ENCODE measurements around the gene MRPL28.
"Not testable (repeated sequence)": the region's sequence is repeated elsewhere in the genome, so short reads cannot be mapped to it uniquely, and the experiment has no call there.

MRPL28 gene

DNA sequence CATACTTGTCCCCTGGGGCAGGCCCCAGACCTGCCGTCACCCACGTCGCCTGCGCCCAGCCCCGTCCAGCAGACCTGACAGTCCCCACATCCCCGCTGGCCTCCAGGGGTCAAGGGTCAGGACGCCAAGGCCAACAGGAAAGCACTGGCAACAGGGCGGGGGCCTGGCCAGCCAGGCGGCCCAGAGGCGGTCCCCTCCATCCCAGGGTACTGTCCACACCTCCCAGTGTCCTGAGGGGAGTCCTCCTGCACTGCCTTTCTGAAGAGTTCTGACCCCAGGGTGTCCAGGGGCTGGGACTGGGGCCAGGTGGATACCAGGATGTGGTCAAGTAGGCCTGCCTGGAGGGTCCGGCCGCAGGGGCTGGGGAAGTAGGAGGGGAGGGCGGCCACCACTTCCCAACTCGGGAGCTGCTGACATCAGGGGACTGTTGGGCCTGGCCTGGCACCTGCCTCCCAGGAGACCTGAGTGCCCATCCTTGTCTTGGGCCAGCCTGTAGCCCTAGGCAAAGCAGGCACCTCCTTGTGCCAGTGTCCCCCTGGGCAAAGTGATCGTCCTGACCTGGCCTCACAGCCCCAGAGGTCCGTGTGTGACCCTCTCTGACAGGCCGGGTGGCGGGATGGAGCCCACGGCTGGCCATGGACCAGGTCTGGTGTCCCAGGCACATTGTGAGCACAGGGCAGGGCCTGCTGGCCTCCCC is 11.1 kb downstream of the MRPL28 start:
- DNase-seq: no peak

GRCh38 chr16:356741-357140 is 13.6 kb downstream of the MRPL28 start:
- no peak for DNase-seq

DNA sequence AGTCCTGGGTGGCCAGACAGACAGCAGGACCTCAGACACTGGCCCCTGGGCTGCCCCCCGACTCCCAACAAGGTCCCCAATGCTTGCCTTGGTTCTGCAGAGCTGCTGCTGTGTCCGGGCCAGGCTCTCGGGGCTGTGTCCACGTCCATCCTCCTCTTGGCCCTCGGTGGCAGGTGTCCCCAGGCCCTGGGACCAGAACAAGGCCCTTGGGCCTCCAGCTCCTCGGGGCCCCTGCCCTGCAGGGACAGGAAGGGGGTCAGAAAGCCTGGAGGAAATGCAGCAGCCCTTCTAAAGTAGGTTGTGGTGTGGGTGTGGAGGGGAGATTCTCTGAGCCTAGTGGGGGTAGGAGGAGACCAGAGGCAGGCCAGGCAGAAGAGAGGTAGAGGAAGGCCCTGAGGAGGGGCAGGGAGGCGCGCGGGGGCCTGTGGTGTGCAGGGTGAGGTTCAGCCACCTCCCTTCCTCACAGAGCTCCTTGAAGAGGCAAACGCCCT is 15.3 kb downstream of the MRPL28 start:
- no peak for DNase-seq

DNA sequence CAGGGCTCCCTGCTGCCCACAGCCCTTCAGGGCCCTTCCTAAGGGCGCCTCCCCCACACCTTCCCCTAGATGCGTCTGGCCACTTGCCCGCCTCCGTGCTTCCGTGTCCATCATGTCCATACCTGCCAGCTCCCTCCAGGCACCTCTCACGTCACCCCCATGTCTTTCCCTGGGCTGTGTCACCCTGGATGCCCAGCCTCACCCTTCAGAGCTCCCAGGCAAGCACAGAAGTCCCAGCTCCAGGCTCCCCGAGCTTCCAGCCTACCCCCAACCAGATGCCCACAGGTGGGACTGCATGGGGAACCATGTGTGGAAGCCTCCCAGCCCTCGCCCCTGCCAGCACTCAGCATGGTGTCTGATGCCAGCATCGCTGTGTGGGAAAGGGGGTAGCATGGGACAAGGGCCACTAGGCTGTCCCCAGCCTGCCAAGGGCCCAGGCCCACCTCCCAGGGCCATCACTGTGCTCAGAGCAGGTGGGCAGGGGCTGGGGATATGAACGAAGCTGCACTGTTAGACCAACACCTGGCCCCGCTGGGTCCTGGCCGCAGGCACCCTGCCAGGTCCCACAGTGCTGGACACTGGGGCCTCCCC is 16.0 kb downstream of the MRPL28 start:
- DNase-seq: no peak

GRCh38 chr16:353404-354290 is 16.7 kb downstream of the MRPL28 start:
- DNase-seq: no peak

DNA sequence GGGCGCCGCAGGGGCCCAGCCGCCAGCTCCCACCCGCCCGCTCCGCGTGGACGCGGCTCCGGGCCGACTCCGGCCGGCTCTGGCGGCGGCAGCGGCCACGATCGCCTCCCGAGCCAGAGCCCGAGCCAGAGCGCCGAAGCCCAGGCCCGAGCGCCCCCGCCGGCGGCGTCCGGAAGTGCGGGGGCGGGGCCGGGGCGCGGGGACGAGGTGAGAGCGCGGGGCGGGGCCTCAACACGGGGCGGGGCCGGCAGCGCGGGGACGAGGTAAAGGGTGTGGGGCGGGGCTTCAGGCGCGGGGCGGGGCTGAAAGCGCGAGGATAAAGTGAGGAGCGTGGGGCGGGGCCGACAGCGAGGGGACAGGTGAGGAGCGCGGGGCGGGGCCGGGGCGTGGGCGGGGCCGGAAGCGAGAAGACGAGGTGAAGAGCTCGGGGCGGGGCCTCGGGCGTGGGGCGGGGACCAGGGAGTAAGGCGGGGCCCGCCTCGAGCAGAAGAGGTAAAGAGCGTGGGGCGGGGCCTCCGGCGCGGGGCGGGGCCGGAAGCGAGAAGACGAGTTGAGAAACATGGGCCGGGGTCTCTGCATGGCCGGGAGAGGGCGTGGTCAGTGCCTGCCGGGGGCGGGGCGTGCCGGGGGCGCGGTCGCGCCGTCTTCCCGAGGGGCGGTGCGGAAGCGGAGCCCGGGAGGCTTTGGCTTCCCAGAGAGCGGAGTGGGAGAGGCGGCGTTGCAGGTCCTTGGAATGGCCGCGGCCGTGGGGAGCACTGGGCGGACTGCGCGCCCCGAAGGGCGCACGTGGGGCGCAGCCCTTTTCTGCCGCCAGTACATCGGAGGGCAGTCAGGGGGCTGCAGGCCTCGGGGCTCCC is 17.6 kb downstream of the MRPL28 start, which contains the start of gene AXIN1:
AXIN1 (minus strand) TSS at position 177 of the 857 bp plus-strand sequence. CDS start 5,698 bp downstream, outside the sequence.
- DNase-seq: peak; percentile 100

- no peak for DNase-seq
Observed at GRCh38 chr16:351804-352520, 18.4 kb downstream of the MRPL28 start.

GRCh38 chr16:350203-350602 is 20.1 kb downstream of the MRPL28 start:
- DNase-seq: no peak

DNA sequence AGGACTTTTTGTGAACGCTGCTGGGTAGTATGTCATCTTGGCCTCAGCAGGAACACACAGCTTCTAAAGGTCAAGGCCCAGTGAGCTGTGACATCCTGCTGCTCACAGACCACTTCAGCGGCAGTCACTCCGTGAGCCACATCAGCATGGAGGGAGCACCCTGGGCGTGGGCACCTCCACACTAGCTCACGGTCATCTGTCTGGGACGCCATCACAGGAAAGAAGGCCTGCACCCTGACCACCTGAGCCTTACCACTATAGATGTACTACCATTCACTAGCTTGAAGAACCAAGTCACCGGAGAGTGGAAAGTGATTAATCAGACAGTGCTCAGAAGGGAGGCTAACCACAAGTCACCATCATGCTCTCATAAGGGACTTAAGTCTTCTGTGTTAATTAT is 21.1 kb downstream of the MRPL28 start:
- DNase-seq: no peak

DNA sequence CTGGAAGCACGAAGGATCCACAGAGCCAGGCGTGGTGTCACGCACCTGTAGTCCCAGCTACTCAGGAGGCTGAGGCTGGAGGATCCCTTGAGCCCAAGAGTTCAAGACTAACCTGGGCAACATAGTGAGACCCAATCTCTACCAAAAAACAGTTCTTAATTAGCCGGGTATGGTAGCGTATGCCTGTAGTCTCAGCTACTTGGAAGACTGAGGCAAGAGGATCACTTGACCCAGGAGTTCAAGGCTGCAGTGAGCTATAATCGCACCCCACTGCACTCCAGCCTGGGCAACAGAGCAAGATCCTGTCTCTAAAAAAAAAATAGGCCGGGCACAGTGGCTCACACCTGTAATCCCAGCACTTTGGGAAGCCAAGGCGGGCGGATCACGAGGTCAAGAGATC is 21.8 kb downstream of the MRPL28 start:
- not testable (repeated sequence) for DNase-seq

DNA sequence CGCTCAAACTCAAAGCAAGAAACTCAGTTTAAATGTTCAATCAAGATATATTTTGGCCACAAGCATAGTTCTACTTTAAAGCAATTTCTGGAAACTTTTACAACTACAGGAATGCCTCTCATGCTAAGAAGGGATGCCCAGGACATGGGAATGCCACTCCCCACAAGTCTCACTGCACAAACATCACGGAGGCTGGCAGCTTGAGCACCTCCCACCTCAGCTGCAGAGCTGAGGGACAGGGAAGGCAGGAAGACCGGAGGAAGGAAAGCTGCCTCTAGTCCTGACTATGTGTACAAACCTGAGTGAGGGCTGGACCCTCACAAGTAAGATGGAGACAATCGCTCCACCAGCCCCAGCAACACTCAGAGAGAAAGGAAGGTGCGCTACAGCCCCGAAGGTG is 23.1 kb downstream of the MRPL28 start:
- DNase-seq: no peak

DNA sequence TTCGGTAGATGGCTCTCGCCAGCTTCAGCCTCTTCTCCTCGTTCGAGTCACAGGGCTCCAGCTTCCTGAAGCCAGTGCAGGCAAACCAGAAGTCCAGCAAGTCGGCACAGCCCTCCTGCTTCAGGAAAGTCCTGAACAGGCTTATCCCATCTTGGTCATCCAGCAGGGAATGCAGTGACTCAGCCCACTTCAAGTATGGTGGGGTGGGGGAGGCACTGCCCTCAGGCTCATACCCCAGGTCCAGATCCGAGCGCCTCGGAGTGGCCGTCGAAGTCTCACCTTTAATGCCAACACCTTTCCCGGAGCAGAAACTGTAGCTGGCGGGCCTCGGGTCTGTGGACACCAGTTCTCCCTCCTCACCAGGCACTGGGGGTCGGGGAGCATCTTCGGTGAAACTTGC is 23.8 kb downstream of the MRPL28 start:
- no peak for DNase-seq

- peak; percentile 62 for DNase-seq
Observed at GRCh38 chr16:345772-346171, 24.6 kb downstream of the MRPL28 start.

GRCh38 chr16:342455-343213 is 27.7 kb downstream of the MRPL28 start:
- no peak for DNase-seq

- DNase-seq: not testable (repeated sequence)
Observed at GRCh38 chr16:341974-342336, 28.4 kb downstream of the MRPL28 start.

DNA sequence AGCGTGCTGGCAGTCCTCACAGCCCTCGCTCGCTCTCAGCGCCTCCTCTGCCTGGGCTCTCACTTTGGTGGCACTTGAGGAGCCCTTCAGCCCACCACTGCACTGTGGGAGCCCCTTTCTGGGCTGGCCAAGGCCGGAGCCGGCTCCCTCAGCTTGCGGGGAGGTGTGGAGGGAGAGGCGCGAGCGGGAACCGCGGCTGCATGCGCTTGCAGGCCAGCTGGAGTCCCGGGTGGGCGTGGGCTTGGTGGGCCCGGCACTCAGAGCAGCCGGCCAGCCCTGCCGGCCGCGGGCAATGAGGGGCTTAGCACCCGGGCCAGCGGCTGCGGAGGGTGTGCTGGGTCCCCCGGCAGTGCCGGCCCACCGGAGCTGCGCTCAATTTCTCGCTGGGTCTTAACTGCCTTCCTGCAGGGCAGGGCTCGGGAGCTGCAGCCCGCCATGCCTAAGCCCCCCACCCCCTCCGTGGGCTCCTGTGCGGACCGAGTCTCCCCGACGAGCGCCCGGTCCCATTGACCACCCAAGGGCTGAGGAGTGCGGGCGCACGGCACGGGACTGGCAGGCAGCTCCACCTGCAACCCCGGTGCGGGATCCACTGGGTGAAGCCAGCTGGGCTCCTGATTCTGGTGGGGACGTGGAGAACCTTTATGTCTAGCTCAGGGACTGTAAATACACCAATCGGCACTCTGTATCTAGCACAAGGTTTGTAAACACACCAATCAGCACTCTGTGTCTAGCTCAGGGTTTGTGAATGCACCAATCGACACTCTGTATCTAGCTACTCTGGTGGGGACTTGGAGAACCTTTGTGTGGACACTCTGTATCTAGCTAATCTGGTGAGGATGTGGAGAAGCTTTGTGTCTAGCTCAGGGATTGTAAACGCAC is 29.0 kb downstream of the MRPL28 start:
- not testable (repeated sequence) for DNase-seq

DNA sequence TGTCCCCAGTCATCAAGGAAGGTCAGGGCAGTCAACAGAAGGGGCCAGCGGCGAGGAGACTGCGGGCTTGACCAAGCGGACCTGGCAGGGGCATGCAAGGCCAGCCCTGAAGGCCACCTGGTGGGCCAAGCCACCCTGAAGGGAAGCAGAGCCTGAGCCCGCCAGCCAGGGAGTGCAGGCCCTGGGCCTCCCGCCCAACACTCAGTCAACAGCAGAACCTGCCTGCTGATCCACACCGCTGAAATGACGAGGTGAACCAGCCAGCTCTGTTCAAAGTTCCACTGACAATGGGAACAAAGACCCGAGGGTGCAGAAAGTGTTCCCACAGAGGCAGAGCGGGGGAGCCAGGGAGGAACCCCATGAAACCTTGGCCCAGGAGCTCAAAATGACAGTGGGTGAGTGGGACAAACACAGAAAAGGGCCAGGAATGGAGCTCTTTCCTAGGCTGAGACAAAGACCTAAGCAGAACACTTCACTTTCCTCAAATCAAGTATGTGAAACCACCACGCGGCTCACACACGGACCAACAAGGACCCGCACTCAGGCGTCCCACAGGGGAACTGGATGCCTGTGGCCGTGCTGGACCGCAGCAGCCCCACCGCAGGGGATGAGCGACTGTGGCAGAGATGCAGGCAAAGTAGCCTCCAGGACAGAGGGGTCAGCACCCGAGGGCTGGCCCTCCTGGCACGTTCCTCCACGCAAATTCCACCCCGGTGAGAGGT is 29.8 kb downstream of the MRPL28 start:
- DNase-seq: no peak

GRCh38 chr16:339680-340079 is 30.7 kb downstream of the MRPL28 start:
- DNase-seq: no peak

DNA sequence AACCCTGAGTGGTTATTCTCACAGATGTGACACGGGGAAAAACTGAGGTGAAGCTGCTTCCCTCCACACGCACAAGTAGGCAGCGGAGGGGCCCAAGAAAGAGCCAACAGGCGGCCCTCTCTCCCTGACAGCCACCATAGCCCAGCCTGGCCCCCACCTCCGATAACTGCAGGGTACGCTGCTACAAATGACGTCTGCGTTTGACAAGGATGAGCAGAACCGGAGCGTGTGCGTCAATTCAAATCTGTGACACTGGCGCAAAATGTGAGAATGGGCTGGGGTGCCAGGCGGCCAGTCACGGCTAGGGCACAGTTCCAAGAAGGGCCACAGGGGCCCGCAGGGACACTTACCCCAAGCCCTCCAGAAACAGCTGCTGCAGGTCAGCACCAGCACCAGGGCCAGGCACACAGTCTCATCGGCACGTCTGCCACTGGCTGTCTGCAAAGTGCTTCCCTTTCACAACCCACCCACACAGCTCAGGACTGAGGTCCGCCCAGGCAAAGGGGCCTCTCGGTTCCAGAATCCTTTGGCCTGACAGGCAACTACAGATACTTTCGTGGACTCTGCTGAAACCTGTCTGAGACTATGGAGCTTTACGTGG is 32.3 kb downstream of the MRPL28 start:
- no peak for DNase-seq
